Measurements from ENCODE around the gene PNMA1.

PNMA1 gene

DNA sequence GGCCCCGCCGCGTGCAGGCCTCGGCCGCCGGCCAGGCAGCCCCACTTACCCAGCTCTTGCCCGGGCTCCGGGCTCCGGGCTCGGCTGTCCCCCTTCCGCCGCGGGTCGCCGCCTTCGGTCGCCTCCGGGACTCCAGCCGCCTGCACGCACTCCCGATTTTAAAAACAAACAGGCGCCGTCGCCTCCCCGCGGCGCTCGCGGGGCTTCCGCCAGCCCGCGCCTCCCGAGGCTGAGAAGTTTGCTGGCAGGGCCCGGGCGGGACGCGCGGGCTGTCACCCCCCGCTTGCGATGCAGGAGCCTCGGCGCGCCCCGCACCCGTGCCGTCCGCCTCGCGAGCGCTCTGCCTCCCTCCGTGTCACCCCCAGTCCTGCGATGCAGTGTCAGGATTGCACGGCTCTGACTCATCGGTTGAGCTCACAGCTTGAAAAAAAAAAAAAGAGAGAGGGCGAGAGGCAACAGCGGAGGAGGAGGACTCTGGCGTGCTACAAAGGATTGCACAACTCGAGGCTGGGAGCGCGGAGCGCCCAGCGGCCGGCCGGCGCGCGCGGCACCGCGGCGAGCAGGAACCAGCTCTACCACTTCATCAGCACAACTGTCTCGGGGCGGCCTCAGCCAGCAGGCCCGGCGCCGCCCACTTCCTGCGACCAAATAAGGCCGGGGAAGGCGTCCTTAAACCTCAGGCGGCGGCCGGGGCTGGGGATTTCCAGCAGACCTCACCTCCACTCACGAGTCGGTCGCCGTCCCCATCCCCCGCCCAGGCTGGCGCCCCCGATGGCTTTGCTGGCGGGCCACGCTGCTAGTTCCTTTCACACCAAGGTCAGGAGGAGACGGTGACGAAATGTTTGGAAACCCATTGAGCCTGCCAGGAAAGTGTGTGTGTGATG lies 45.8 kb upstream of the PNMA1 start:
- peak overlapping the region; percentile 89 for H3K4me3 ChIP-seq (ENCODE audit: low read depth, low read length)
- TF ChIP-seq, protein P1, sequence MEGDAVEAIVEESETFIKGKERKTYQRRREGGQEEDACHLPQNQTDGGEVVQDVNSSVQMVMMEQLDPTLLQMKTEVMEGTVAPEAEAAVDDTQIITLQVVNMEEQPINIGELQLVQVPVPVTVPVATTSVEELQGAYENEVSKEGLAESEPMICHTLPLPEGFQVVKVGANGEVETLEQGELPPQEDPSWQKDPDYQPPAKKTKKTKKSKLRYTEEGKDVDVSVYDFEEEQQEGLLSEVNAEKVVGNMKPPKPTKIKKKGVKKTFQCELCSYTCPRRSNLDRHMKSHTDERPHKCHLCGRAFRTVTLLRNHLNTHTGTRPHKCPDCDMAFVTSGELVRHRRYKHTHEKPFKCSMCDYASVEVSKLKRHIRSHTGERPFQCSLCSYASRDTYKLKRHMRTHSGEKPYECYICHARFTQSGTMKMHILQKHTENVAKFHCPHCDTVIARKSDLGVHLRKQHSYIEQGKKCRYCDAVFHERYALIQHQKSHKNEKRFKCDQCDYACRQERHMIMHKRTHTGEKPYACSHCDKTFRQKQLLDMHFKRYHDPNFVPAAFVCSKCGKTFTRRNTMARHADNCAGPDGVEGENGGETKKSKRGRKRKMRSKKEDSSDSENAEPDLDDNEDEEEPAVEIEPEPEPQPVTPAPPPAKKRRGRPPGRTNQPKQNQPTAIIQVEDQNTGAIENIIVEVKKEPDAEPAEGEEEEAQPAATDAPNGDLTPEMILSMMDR (IDR thresholded peaks at IDR 0.05; ENCODE audit: borderline replicate concordance, insufficient read depth, low read depth, low read length): no peak

DNA sequence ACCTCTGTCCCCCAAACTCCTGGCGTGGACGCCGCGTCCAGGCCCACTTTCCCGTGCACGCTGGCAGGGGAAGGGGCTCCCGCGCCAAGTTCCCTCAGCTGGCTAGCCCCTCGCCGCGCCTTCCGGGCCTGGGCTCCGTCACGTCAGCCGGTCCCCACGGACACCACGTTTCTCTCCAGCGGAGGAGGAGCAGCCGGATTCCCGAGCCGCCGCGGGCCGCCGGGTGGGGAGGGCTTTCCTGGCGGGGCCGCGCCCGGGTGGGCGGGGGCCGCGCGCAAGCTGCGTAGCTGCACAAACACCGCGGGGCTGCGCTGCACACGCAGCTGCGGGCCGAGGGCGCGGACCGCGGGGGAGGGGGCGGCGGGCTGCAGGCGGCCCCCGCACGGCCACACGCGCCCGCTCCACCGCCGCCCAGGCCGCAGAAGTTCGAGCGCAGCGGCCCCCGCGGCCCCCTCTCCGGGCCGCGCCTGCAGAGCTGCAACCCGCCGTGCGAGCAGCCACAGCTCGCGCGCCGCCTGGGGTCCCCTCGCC lies 45.1 kb upstream of the PNMA1 start:
- H3K4me3 ChIP-seq (ENCODE audit: low read depth, low read length): peak overlapping the region; percentile 89

DNA sequence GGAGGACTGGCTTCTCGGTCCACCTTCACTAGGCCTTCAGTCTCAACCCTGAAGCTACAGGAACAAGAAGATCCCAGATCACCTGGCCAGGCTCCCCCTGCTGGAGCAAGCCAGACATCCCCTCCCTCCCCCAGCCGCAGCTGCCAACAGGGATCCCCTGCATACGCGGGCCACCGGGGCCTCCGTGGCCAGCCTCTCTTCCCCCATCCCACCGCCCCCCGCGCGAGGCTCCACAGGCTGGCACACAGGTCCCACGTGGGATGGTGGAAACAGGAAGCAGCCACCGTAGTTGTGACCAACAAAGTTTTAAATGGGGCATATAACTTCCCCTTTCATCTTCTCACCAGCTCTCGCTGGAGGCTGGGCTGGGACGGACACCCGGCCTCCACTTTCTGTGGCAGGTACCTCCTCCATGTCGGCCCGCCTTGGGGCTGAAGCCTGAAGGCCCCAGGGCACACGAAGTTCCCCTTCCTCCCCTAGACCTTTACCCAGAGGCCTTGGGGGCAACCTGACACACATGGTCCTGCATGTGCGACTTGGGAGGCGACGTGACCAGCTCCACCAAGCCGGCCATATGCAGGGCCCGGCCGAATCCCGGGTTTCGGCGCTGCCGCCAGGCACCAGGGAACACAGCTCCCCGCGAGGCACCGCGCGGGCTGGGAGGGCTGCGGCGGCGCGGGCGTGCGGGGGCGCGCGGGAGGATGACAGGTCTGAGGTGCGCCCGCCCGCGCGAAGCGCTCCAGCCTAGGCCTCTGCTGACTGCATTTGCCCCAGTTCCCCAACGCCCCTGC lies 44.4 kb upstream of the PNMA1 start:
- TF ChIP-seq, protein P1 (IDR thresholded peaks at IDR 0.05; ENCODE audit: borderline replicate concordance, insufficient read depth, low read depth, low read length): peak; percentile 80
- H3K4me3 ChIP-seq (ENCODE audit: low read depth, low read length): peak overlapping the region; percentile 89

More for the DNA sequence above, 45.1 kb upstream of the PNMA1 start:
- TF ChIP-seq, protein P1 (IDR thresholded peaks at IDR 0.05; ENCODE audit: borderline replicate concordance, insufficient read depth, low read depth, low read length): no peak

DNA sequence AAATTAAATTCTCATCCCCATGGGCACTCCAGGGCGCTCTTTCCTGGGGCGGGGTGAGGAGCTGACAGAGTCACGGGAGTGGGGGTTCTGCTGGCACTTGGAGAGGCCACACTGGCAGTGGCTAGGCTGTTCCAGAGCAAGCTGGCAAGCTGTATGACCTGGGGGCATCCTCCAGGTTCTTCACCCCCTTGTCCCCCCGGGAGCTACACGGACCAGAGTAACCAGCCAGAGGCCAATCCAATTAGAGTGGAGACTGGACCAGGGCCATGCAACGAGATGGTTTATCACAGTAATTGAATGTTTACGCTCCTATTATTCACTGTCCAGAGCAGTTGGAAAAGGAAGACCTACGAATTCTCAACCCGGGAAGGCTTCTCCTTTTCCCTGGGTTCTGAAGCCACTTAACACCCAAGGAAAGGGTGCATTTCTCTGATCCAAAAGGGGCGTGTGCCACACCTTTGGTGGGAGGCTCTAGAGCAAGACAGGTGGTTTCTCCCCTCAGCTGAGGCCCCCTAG lies 43.8 kb upstream of the PNMA1 start:
- peak overlapping the region; percentile 89 for H3K4me3 ChIP-seq (ENCODE audit: low read depth, low read length)
- TF ChIP-seq, protein P1 (IDR thresholded peaks at IDR 0.05; ENCODE audit: borderline replicate concordance, insufficient read depth, low read depth, low read length): no peak

DNA sequence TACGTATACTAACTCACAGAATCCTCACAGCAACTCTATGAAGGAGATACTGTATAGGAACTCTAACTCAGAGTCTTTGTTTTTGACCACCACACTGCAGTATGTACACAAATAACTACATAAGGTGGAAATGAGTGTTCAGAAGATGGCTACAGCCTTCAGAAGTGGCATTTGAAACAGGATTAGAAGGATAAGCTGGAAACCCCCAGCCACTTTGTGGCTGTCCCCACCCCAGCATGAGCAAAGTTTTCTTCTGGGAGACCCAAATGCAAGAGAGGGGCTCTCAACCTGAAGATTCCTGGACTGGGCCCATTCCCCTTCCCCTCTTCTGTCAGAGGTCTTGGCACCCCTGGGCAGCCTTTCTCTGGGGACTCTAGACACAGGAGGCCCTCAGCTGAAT lies 43.2 kb upstream of the PNMA1 start:
- H3K4me3 ChIP-seq (ENCODE audit: low read depth, low read length): peak overlapping the region; percentile 89
- TF ChIP-seq, protein P1 (IDR thresholded peaks at IDR 0.05; ENCODE audit: borderline replicate concordance, insufficient read depth, low read depth, low read length): no peak

DNA sequence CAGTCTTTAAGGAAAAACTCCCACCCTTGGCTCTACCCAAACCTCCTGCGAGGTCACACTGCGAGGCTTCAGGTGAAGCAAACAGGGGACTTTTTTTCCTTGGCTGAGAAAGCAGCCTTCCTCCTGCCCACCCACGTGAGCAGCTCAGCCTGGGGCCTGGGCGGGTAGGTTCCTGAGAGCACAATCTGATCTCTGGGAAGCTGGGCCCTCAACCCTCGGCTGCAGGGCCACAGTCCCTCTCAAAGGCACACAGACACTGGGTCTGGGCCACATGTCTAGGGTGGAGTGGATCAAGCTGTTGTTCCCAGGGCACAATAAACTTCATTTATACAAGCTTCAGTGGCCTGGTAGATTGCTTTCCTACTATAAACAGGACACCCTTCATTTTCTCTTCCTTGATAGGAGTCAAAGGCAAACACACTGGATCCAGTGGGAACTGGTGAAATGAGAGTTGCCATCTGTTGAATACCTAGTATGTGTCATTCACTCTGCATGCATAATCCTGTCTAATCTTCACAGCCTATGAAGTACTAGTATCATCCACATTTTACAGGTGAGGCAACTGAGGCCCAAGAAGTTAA lies 41.3 kb upstream of the PNMA1 start:
- TF ChIP-seq, protein P1 (IDR thresholded peaks at IDR 0.05; ENCODE audit: borderline replicate concordance, insufficient read depth, low read depth, low read length): no peak
- peak overlapping the region; percentile 39 for H3K4me3 ChIP-seq (ENCODE audit: low read depth, low read length)
